Loucy (cell line): ENCODE results near the gene RPL38.

ENCODE experiments used
- H2AFZ ChIP-seq: fragments of 200-600 bp; sonication (generic); 2 replicates; pipeline ENCODE4 v1.6.0; 2016; ENCODE audit warnings: antibody characterized with exemption, mild to moderate bottlenecking, low read length, moderate library complexity
- H3F3A ChIP-seq: fragments of 200-600 bp; 2 replicates; pipeline ENCODE4 v1.6.0; 2016; ENCODE audit warnings: antibody characterized with exemption, low read depth, mild to moderate bottlenecking
- H3K27me3 ChIP-seq: fragments of 200-600 bp; sonication (generic); 2 replicates; pipeline ENCODE4 v1.6.1; 2014; ENCODE audit warnings: low read length, mild to moderate bottlenecking; ENCODE audit not compliant: insufficient read depth, poor library complexity, severe bottlenecking
- H3K36me3 ChIP-seq: fragments of 200-600 bp; sonication (generic); 2 replicates; pipeline ENCODE4 v1.6.1; 2016; ENCODE audit warnings: low read length; ENCODE audit not compliant: insufficient read depth
- H3K4me1 ChIP-seq: fragments of 200-600 bp; sonication (generic); 2 replicates; pipeline ENCODE4 v1.5.1; 2014; ENCODE audit warnings: low read length, mild to moderate bottlenecking; ENCODE audit not compliant: insufficient read depth, poor library complexity, severe bottlenecking
- H3K4me2 ChIP-seq: fragments of 200-600 bp; sonication (generic); 2 replicates; pipeline ENCODE4 v1.6.0; 2014; ENCODE audit warnings: antibody characterized with exemption, low read length, low read depth, mild to moderate bottlenecking; ENCODE audit not compliant: poor library complexity, severe bottlenecking
- H3K4me3 ChIP-seq: fragments of 200-600 bp; sonication (generic); 2 replicates; pipeline ENCODE4 v1.5.1; 2014; ENCODE audit warnings: low read length, mild to moderate bottlenecking, mixed read lengths; ENCODE audit not compliant: poor library complexity, severe bottlenecking
- H3K79me2 ChIP-seq: fragments of 200-600 bp; sonication (generic); 2 replicates; pipeline ENCODE4 v1.6.1; 2014; ENCODE audit warnings: low read length; ENCODE audit not compliant: insufficient read depth
- H3K9ac ChIP-seq: fragments of 200-600 bp; sonication (generic); 2 replicates; pipeline ENCODE4 v1.6.0; 2014; ENCODE audit warnings: mild to moderate bottlenecking, low read depth, low read length, moderate library complexity; ENCODE audit not compliant: poor library complexity, severe bottlenecking
- H3K9me2 ChIP-seq: fragments of 200-600 bp; sonication (generic); replicated peaks from 2 replicates; pipeline ENCODE4 v1.6.1; 2016; ENCODE audit warnings: low read depth, low read length, mixed read lengths
- H3K9me3 ChIP-seq: fragments of 200-600 bp; sonication (generic); 2 replicates; pipeline ENCODE4 v1.6.1; 2014; ENCODE audit warnings: mild to moderate bottlenecking, antibody characterized with exemption, low read length, low read depth; ENCODE audit not compliant: insufficient read depth
- H4K20me1 ChIP-seq: fragments of 200-600 bp; sonication (generic); 2 replicates; pipeline ENCODE4 v1.6.0; 2014; ENCODE audit warnings: antibody characterized with exemption, low read length, mild to moderate bottlenecking; ENCODE audit not compliant: insufficient read depth, poor library complexity, severe bottlenecking
- EZH2phosphoT487 ChIP-seq: fragments of 200-600 bp; IDR thresholded peaks from 2 replicates; pipeline ENCODE4 v1.6.1; 2018; ENCODE audit warnings: antibody characterized with exemption, mild to moderate bottlenecking, moderate library complexity, borderline replicate concordance
- TF ChIP-seq, protein P1 (sequence below): fragments of 200-600 bp; sonication (generic); conservative IDR thresholded peaks from 2 replicates; pipeline ENCODE4 v1.5.1; 2014; ENCODE audit warnings: mild to moderate bottlenecking, antibody characterized with exemption, low read length

The RPL38 gene

DNA sequence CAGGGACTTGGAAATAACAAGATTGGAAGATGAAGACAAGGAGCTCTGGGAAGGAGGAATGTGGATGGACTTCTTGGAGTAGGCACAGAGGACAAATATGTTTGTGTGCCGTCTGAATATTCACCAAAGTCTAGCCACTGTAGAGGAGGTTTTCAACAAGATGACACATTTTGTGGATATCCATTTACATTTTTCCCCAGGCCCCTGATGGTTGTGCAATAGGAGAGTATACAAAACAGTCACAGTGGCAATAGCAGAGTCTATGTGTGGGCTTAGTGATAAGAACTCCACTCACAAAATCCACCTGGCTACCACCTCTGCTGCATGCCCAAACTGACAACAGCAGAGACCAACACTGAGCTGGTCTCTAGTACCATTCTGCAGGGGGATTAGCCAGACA, 32.6 kb upstream of the RPL38 start:
- Histone ChIP-seq H2AFZ (no peak overlapping the region), H4K20me1 (no peaks in the 10 kb centered on the region), H3F3A (no peaks in the 10 kb centered on the region), H3K9me3 (no peaks in the 10 kb centered on the region), H3K79me2 (no peaks in the 10 kb centered on the region), H3K9ac (no peak overlapping the region), H3K9me2 (no peaks in the 10 kb centered on the region), H3K4me2 (no peak overlapping the region), H3K4me3 (no peak overlapping the region), H3K4me1 (no peaks in the 10 kb centered on the region), H3K36me3 (no peaks in the 10 kb centered on the region), H3K27me3 (no peaks in the 10 kb centered on the region)
- TF ChIP-seq, protein P1, sequence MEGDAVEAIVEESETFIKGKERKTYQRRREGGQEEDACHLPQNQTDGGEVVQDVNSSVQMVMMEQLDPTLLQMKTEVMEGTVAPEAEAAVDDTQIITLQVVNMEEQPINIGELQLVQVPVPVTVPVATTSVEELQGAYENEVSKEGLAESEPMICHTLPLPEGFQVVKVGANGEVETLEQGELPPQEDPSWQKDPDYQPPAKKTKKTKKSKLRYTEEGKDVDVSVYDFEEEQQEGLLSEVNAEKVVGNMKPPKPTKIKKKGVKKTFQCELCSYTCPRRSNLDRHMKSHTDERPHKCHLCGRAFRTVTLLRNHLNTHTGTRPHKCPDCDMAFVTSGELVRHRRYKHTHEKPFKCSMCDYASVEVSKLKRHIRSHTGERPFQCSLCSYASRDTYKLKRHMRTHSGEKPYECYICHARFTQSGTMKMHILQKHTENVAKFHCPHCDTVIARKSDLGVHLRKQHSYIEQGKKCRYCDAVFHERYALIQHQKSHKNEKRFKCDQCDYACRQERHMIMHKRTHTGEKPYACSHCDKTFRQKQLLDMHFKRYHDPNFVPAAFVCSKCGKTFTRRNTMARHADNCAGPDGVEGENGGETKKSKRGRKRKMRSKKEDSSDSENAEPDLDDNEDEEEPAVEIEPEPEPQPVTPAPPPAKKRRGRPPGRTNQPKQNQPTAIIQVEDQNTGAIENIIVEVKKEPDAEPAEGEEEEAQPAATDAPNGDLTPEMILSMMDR: no peak
- TF ChIP-seq EZH2phosphoT487: no peak

DNA sequence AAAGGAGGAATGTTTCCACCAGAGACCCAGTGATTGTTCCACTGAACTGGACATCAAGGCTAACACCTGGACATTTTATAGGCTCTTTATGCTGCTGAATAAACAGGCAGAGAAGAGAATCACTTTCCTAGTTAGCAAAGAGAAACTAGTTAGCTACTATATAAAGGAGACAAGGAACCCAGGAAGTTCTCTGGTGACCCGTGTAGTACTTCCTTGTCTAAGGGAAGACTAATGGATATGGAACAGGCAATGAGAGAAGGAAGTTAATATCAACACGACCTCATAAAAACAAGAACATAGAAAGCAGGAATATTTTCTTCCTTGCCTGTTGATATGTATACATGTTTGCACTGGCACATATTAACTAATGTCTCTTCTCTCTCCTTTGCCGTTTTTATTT, 30.8 kb upstream of the RPL38 start:
- no peaks in the 10 kb centered on the region for H3K36me3 ChIP-seq
- no peaks in the 10 kb centered on the region for H3K9me3 ChIP-seq
- TF ChIP-seq EZH2phosphoT487: no peak
- TF ChIP-seq, protein P1: no peak

DNA sequence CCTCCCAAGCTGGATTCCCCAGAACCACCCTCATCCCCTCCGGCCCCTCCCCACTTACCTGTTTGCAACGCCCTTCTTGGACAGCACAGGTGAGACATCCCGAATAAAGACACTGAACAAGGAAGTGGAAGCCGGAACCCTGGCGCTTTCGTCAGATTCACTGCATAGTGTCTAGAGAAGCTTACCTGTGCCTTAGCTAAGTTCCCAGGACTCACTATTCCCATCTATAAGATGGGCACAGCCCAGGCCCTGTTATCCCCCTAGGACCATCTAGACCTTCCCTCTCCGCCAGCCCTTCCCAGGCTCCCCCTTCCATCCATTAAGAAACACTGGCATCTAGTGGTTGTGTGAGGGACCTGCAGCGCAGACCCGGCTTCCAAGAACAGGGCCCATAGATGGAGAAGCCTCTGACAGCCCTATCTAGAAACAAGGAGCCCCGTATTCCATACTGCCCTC, 26.9 kb upstream of the RPL38 start:
- Histone ChIP-seq H3K9me3 (no peaks in the 10 kb centered on the region), H3K79me2 (no peaks in the 10 kb centered on the region), H3K27me3 (no peaks in the 10 kb centered on the region), H3K9ac (no peak overlapping the region), H2AFZ (no peak overlapping the region), H4K20me1 (no peaks in the 10 kb centered on the region), H3K9me2 (no peaks in the 10 kb centered on the region), H3K36me3 (no peaks in the 10 kb centered on the region), H3K4me1 (no peaks in the 10 kb centered on the region), H3F3A (no peaks in the 10 kb centered on the region), H3K4me3 (no peak overlapping the region), H3K4me2 (no peak overlapping the region)
- TF ChIP-seq, protein P1: peak; percentile 96
- TF ChIP-seq EZH2phosphoT487: no peak

More for the DNA sequence above, 30.8 kb upstream of the RPL38 start:
- H3F3A ChIP-seq: no peaks in the 10 kb centered on the region
- H3K4me3 ChIP-seq: no peak overlapping the region
- no peaks in the 10 kb centered on the region for H3K4me1 ChIP-seq
- H4K20me1 ChIP-seq: no peaks in the 10 kb centered on the region
- H3K27me3 ChIP-seq: no peaks in the 10 kb centered on the region
- peak overlapping the region; percentile 60; the same call in 1 of the 2 replicates for H2AFZ ChIP-seq
- H3K9ac ChIP-seq: no peak overlapping the region
- H3K4me2 ChIP-seq: no peak overlapping the region
- H3K9me2 ChIP-seq: no peaks in the 10 kb centered on the region
- no peaks in the 10 kb centered on the region for H3K79me2 ChIP-seq
